Skin of body (tissue), 2 donors: ENCODE data around the gene USP31. TPM values are rescaled to one million over a fixed set of nuclear protein-coding genes. Genes with fewer than 3 reads are reported as not detected.
"Not testable (repeated sequence)": the region's sequence is repeated elsewhere in the genome, so short reads cannot be mapped to it uniquely, and the experiment has no call there.

Source experiments
- DNase-seq: peaks from one replicate; lab custom pipeline; 2025; lab: John Stamatoyannopoulos, UW
- total RNA-seq: library from RNA; depleted of rRNA; stranded (reverse); fragments of >200 nt; gene quantifications from one replicate; pipeline ENCODE4 v1.2.3, GENCODE V29; 2014

USP31 gene
- total RNA-seq, 1 donor from 2014 or later: 18.3 TPM

DNA sequence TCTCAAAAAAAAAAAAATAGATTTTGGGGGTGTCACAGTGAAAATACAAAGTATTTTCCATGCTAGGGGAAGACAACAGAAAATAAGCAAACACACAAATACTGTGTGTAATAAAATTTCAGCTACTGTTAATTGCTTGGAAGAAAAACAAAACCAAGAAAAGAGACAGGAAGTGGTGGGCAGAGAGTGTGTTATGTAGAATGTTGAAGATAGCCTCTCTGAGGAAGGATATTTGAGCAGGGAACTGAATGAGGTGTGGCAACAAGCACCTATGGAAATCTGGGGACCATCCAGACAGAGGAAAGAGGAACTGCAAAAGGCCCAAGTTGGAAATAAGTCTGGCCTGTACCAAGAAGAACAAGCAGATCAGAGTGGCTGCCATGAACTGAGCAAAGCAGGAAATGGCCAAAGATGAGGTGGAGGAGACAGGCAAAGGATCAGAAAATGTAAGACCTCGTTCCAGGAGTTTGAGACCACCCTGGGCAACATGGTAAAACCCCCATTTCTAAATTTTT lies 7.8 kb upstream of the USP31 start:
- DNase-seq: no peak

DNA sequence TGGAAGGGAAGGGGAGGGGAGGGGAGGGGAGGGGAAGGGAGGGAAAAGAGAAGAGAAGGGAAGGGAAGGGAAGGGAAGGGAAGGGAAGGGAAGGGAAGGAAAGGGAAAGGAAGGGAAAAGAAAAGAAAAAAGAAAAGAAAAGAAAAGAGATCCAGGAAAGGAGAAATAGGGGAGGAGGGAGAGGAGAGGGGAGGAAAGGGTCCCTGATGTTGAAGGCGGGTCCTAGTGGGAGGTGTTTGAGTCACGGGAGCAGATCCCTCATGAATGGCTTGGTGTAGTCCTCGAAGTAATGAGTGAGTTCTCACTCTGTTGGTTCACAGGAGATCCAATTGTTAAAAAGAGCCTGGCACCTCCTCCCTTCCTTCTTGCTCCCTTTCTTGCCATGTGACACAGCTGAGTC lies 6.9 kb upstream of the USP31 start:
- DNase-seq: no peak

DNA sequence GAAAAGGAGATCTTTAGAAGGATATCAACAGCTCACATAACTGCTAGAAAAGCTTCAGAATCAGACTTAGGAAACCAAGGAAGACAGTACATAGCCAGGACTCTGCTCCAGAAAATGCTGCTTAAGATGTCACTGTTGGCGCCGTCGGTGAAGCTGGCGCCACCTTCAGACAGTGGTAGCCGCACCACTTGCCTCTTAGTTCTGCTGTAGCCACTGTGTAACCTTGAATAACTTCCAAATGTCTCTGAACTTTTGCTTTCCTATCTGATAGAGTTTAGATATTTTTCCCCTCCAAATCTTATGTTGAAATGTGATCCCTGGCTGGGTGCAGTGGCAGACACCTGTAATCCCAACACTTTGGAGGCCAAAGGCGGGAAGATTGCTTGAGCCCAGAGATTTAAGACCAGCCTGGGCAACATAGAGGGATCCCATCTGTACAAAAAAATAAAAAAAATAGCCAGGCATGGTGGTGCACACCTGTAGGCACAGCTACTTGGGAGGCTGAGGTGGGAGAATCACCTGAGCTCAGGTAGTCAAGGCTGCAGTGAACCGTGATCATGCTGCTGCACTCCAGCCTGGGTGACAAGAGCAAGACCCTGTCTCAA lies 6.3 kb upstream of the USP31 start:
- no peak for DNase-seq

DNA sequence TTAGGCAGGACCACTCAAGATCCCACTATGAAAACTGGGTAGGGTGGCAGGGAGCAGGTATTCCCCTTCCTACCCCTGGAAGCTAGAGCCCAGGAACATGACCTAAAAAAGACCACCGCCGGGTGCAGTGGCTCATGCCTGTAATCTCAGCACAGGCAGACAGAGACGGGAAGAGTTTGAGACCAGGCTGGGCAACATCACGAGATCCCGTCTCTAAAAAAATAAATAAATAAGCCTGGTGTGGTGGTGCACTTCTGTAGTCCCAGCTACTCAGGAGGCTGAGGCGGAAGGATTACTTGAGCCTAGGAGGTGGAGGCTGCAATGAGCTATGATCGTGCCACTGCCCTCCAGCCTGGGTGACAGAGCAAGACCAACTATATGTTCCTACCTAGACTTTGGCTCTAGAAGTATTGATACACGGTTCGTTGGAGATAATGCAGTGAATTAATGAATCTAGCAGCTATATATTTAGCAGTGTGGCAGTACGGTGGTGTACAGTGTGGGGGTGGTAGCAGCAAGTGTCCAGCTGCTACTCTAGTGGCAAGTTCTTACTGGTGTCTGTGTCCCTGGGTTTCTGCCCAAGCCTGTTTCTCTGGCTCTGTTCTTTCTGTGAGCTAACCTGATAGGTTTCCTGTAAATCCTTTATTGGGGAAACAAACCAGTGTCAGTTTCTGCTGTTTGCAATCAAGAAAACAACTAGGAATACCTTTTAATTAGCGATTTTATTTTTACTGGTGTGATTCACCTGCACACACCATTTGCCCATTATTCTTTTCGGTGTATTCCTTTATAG lies 3.3 kb upstream of the USP31 start:
- DNase-seq: no peak

DNA sequence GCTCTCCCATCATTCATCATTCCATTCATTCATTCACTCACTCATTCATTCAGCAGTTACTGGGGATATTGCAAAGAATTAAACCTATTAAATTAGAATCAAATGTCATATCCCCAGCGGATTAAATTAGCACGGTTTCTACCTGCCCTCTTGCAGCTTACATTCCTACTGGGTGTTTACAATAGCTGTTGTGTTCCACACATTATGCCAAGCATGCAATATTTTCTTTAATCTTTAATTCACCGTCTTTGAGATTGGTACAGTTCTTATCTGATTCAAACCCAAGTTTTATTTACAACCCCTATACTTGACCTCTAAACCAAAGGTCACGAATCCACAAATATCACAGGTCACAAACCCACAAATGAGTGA lies 727 bp upstream of the USP31 start:
- DNase-seq: no peak

DNA sequence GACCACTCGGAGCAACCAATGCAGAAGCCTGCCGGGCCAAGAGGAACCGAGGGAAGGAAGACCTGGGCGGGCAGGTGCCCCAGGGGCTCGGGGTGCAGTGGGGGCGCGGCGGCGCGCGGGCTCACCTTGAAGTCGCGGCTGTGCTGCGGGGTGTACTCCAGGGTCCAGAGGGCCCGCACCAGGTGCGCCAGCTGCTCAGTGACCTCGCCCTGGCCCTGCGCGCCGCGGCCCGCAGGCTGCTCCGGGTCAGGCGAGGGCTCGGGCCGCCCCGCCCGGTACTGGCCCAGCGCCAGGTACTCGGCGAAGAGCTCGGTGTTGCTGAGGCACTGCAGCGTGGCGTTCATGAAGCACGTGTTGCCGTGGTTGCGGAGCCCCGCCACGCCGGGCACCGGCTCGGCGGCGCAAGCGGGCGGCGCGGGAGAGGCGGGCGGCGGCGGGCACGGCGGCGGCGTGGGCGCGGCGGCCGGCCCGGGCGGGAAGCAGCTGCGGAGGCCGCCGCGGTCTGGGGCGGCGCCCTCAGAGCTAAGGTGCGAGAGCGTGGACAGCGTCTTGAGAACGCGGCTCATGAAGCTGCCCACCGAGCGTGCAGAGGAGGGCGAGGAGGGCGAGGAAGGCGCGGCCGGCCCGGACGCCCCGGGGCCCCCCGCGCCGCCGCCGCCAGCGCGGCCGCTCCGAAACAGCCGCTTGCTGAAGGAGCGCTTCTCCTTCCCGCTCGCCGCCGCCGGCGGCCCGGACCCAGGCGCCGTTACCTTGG lies 562 bp downstream of the USP31 start:
- DNase-seq: no peak

DNA sequence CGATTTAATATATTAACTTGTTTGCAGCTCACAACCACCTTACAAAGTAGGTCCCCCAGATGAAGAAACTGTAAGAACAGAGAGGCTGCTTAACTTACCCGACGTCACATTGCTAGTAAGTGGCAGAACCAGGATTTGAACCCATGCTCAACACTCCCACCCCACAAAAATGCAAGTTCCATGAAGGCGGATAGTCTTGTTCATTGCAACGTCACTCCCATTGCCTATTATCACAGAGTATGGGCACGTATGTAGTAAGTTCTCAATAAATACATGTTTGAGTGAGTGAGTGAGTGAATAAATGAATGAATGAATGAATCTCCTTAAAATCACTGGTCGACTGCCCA lies 1.1 kb downstream of the USP31 start:
- DNase-seq: no peak

DNA sequence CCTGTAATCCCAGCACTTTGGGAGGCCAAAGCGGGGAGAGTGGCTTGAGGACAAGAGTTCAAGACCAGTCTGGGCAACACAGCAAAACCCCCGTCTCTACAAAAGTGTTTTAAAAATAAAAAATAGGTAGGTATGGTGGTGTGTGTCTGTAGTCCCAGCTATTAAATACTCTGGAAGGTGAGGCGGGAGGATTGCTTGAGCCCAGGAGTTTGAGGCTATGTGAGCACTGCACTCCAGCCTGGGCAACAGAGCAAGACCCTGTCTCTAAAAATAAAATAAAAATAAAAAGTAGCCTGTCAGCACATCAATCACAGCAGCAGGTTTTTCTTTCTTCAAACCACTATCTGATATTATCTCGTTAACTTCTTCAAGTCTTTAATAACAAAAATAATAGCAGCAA lies 1.6 kb downstream of the USP31 start:
- no peak for DNase-seq

DNA sequence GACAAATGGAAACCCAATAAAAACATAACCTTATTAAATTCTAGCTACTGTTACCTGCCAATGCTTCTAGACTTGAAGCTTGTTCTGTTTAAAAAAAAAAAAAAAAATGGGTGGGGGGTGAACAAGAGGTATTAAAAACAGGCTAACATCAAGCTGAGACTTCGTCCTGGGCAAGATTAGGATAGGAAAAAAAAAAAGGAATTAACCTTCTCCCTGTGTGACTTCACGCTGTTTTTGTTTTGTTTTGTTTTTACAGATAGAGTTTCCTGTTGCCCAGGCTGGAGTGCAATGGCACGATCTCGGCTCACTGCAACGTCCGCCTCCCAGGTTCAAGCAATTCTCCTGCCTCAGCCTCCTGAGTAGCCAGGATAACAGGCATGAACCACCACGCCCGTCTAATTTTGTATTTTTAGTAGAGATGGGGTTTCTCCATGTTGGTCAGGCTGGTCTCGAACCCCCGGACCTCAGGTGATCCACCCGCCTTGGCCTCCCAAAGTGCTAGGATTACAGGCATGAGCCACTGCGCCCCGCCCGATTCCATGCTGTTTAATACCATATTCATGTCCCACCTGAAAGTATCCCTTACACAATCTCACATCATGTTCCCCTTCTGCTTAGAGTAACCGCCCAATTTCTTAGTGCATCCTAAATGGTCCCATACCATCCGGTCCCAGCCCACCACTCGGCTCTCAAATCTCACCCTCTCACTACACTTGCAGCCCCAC lies 2.2 kb downstream of the USP31 start:
- DNase-seq: no peak

DNA sequence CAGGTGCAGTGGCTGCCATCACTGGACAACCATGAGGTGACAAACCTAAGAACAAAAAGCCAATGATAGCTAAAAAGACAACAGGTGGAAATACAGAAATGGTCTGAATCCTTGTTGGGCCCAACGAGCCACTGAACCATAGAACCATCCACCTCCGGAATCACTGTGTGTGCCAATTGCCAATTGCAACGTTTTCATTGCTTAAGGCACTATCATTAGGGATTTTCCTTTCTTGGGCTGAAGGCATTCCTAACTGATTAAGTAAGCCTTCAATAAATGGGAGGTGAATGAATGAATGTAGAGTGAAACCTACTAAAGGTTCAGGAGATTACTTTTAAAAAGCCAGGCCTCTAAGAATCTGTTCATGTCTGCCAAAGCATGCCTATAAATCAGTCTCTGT lies 3.6 kb downstream of the USP31 start:
- no peak for DNase-seq

DNA sequence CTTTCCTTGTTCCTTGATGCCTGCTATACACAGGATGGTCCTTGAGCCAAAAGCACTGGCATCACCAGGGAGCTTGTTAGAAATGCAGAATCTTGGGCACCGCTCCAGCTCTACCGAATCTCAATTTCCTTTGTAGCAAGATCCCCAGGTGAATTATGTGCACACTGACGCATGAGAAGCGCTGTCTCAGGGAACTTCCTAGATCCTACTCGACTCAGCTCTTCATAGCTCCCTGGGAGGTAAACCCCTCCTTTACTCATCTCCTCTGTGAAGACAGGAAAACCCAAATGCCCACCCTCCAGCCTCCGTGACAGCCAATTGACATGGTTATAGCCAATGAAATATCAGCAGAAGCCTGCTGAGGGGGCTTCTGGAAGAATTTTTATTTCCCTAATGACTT lies 4.1 kb downstream of the USP31 start:
- DNase-seq: no peak

DNA sequence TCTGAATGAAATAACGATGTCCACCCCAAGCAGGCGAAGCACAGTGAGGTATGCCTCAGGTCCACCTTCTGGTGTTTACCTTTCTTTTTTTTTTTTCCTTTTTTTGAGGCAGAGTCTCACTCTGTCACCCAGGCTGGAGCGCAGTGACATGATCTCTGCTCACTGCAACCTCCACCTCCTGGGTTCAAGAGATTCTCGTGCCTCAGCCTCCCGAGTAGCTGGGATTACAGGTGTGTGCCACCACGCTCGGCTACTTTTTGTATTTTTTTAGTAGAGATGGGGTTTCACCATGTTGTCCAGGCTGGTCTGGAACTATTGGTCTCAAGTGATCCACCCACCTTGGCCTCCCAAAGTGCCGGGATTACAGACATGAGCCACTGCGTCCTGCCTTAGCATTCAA lies 4.9 kb downstream of the USP31 start:
- DNase-seq: not testable (repeated sequence)

DNA sequence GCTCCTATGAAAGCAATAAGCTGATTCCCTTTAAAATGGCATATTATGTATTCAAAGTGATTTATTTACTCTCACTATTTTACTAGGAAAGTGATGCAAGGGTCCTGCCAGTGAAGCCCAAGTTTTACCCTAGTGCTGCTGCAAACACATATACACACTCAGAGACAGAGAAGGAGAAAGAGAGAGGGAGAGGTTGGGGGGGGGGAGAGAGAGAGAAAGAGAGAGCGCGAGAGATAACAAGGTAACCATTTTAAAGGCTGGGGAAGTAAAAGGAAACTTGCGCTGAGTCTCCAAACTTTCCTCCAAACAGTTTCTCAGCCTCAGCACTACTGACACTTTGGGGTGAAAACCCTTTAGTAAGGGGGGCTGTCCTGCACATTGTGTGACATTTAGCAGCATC lies 5.9 kb downstream of the USP31 start:
- DNase-seq: no peak

DNA sequence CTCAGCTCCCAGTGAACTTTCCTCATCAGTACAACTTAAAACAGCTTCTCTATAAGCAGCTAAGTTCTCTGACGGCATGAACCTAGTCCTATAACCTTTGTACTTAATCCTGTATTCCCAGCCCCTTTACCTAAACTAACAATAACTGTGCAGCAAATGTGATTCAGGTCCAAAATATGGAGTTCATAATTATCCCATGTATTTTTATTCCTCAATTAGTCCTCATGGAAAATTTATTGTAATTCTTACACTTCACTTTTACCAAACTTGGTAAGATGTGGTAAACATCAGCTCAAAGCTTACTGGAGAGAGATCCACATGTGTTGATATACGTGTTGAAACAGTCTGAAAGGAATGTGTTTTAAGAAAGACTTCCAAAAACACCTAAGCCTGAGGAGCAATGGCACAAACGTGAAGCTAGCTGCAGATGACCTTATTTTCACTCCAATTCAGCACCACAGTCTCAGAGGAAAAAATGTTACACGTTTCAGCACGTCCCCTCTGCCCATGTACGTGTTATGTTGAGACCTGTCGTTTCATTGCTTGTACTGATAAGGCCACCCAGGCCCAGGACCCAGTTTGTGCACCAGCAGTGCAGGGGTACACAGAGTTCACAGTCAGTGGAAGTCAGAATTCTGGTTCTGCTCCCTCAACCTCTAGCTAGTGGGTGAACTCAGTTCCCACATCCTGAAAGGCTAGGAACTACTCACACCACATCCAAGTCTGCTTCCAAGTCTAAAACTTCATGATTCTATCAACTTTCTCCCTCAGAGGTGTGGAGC lies 7.1 kb downstream of the USP31 start:
- DNase-seq: peak; percentile 20

DNA sequence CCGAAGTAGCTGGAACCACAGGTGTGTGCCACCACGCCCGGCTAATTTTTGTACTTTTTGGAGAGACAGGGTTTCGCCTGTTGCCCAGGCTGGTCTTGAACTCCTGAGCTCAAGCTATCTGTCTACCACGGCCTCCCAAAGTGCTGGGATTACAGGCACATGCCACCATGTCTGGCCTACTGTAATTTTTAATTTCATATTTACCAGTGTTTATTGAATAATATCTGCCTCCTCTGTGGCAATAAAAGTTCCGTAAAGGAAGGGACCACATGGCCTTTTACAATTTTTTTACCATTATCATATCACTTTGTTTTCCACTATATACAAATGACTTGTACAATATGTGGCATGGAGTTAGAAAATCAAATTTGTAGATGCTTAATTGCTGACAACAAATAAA lies 7.8 kb downstream of the USP31 start:
- DNase-seq: no peak

DNA sequence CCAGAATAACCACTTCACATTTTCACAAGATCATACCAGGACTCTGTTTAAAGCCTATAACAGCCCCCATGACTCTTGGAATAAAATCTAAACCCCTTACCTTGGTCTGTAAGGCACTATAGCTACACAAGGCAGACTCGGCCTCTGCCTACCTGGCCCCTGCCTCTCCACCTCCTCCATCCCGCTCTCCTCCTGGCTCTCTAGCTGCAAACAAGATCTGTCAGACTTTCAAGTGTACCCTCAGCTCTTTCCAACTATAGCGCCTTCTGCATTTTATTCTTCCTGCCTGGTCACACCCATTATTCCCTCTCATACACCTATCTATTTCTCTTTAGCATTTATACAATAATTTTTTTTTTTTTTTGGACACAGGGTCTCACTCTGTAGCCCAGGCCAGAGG lies 8.2 kb downstream of the USP31 start:
- no peak for DNase-seq

DNA sequence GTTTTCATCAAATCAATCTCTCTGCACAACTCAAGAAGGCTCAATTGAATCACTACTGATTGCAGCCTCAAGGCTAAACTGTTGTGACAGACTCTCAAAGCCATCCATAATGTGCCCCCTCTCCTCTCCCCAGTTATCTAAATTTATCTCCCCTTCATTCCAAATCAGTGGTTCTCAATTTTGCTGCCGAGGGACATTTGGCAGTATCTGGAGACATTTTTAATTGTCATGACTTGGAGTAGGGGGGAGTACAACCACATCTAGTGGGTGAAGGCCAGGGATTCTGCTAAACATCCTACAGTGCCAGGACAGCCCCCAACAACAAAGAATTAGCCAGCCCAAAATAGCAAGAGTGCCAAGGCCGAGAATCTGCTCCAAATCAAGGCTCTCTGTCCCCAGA lies 9.1 kb downstream of the USP31 start:
- DNase-seq: no peak

DNA sequence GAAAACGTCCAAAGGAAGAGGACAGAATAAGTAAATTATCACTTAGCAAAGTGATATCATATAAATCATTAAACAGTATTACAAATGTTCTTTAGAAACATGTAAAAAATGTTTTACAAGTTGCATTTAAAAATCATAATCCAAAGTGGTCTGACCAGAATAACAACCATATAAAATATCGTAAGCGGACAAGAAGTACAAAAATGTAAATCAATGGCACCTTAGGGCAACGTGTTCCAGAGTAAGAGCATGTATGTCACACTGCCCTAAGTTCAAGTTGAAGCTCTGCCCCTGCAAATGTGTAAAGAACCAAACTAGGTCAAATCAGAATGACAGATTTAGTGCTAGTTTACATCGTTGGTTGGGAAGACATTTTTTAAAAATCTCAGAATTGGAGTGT lies 11.4 kb downstream of the USP31 start:
- no peak for DNase-seq

DNA sequence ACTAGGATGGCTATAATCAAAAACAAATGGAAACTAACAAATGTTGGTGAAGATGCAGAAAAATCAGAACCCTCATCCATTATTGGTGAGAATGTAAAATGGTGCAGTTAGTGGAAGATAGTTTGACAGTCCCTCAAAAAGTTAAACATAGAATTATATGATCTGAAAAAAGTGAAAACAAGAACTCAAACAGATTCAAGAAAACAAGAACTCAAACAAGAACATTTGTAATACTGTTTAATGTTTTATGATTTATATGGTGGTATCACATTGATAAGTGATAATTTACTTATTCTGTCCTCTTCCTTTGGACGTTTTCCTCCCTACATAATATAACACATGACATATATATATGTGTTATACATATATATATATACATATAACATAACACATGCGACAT lies 12.0 kb downstream of the USP31 start:
- no peak for DNase-seq

DNA sequence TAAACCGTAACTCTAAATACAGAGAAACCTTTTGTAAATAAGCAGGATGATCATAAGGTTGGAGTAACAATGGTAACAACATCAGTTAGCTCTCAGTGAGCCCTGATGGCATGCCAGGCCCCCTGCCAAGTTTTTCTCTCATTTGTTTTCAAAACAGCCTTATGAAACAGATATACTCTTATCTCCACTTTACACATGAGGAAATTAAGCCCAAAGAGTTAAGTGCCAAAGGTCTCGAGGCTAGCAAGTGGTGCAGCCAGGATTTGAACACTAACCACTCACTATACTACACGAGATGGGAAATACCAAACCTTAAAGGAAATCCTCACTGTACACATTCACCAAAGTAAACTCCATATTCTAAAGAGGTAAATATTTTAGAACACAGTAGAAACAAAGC lies 15.0 kb downstream of the USP31 start:
- no peak for DNase-seq

DNA sequence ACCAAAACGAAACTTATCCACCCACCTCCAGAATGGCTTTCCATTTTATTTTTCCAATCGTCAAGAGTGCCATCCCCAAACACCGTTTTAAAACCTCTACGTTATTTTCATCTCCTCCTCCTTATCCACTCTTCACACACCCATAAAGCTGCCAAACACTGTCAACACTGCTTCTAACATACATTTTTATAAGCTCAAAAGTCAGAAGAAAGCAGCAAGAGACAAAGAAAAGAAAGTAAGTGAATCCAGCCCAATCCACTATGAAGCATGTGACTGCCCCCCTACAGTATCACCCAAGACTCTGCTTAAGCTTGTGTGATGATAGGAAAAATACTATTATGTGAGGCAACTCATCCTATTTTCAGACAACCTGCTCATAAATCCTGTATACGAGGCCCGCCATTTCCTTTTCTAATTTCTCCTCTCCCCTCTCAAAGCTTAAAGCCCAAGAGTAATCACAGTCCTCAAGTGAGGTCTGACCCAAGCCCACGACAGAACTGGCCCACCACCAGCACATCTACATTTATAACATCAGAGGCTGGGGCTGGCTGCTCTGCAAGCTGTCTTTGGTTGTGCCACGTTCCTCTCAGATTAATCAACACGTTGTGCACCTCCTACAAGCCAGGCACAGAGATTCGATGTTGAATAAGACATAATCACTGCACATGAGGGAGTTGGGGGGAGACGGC lies 16.3 kb downstream of the USP31 start:
- peak; percentile 56 for DNase-seq
